DOHH2 (cell line): ENCODE results near the gene KRTAP5-3.

Experiments
- CTCF ChIP-seq: fragments of 200-600 bp; sonication (generic); IDR thresholded peaks from one replicate; pipeline ENCODE4 v1.5.1; 2014; ENCODE audit warnings: antibody characterized with exemption, mild to moderate bottlenecking, low read depth, low read length; ENCODE audit not compliant: poor library complexity, severe bottlenecking
- EZH2phosphoT487 ChIP-seq: fragments of 200-600 bp; sonication (generic); IDR thresholded peaks from 2 replicates; pipeline ENCODE4 v1.6.1; 2017; ENCODE audit warnings: borderline replicate concordance, mild to moderate bottlenecking, antibody characterized with exemption, low read length, moderate library complexity, mixed read lengths

GRCh38 chr11:1576825-1577224 lies 31.4 kb downstream of the KRTAP5-3 start:
- no peak for TF ChIP-seq CTCF
- no peak for TF ChIP-seq EZH2phosphoT487
